ENCODE results near the gene UGT1A7.

The UGT1A7 gene

GRCh38 chr2:233801357-233802131 lies 119.8 kb downstream of the UGT1A7 start:
- no peak for DNase-seq

- no peak for DNase-seq
Observed at GRCh38 chr2:233802132-233802815, 120.6 kb downstream of the UGT1A7 start.

GRCh38 chr2:233803292-233803911 lies 121.7 kb downstream of the UGT1A7 start:
- no peak for DNase-seq

GRCh38 chr2:233803994-233804393 lies 122.3 kb downstream of the UGT1A7 start:
- no peak for DNase-seq

GRCh38 chr2:233807215-233807865 lies 125.6 kb downstream of the UGT1A7 start:
- no peak for DNase-seq

- DNase-seq, result no peak
Observed at GRCh38 chr2:233807966-233808935, 126.5 kb downstream of the UGT1A7 start.

GRCh38 chr2:233810385-233810784 lies 128.7 kb downstream of the UGT1A7 start:
- no peak for DNase-seq

GRCh38 chr2:233811087-233811486 lies 129.4 kb downstream of the UGT1A7 start:
- DNase-seq, result no peak

GRCh38 chr2:233811732-233812131 lies 130.0 kb downstream of the UGT1A7 start:
- DNase-seq, result no peak

GRCh38 chr2:233813236-233814055 lies 131.7 kb downstream of the UGT1A7 start:
- peak; percentile 9 for DNase-seq

GRCh38 chr2:233814056-233814835 lies 132.5 kb downstream of the UGT1A7 start:
- no peak for DNase-seq

- DNase-seq, result no peak
Observed at GRCh38 chr2:233815861-233816260, 134.2 kb downstream of the UGT1A7 start.

GRCh38 chr2:233816334-233816733 lies 134.6 kb downstream of the UGT1A7 start:
- DNase-seq, result no peak

GRCh38 chr2:233816771-233817170 lies 135.1 kb downstream of the UGT1A7 start:
- DNase-seq, result no peak

GRCh38 chr2:233817361-233817911 lies 135.7 kb downstream of the UGT1A7 start:
- DNase-seq, result no peak

- DNase-seq, result no peak
Observed at GRCh38 chr2:233817995-233818638, 136.4 kb downstream of the UGT1A7 start.

GRCh38 chr2:233818639-233819621 lies 137.2 kb downstream of the UGT1A7 start:
- no peak for DNase-seq
